Stimulated activated CD4-positive, alpha-beta T cell treated with anti-CD3 and anti-CD28 coated beads, Interleukin-1b, Interleukin-23, amount 100 ng/mL, for 24 hours (primary cell): ENCODE measurements around the gene TEX12.

Source experiments
- DNase-seq, 4 experiments: peaks; one replicate each; pipeline ENCODE4 v3.0.0-alpha.2; 2020; ENCODE audit warnings: low read depth in 4 of 4, low spot score in 1 of 4

The TEX12 gene

GRCh38 chr11:112210890-112211289 is 43.7 kb downstream of the TEX12 start:
- no peak for DNase-seq

- DNase-seq = peak in 1 of 4 experiments; percentile 7
These were observed 44.4 kb downstream of the TEX12 start for GRCh38 chr11:112211536-112211935.

GRCh38 chr11:112212290-112212689 is 45.1 kb downstream of the TEX12 start:
- no peak for DNase-seq

- no peak for DNase-seq
These were observed 45.5 kb downstream of the TEX12 start for GRCh38 chr11:112212710-112213109.

- no peak for DNase-seq
These were observed 46.6 kb downstream of the TEX12 start for GRCh38 chr11:112213753-112214152.

GRCh38 chr11:112215621-112216020 is 48.4 kb downstream of the TEX12 start:
- no peak for DNase-seq

GRCh38 chr11:112216561-112217105 is 49.5 kb downstream of the TEX12 start:
- no peak for DNase-seq

- DNase-seq = no peak
These were observed 52.5 kb downstream of the TEX12 start for GRCh38 chr11:112219476-112220232.

- DNase-seq = no peak
These were observed 54.2 kb downstream of the TEX12 start for GRCh38 chr11:112221274-112221835.
